AG10803 (cell line): Measurements from ENCODE around the gene MDP1.
"Not testable (repeated sequence)": the region's sequence is repeated elsewhere in the genome, so short reads cannot be mapped to it uniquely, and the experiment has no call there.

Experiments
- DNase-seq: peaks from one replicate; pipeline ENCODE4 v3.0.0; 2010; ENCODE audit warnings: low read depth
- H3K4me3 ChIP-seq: 2 replicates; pipeline ENCODE4 v1.5.1; 2011; ENCODE audit warnings: mild to moderate bottlenecking, low read length, control low read depth
- CTCF ChIP-seq: conservative IDR thresholded peaks from 2 replicates; pipeline ENCODE4 v1.5.1; 2011; ENCODE audit warnings: mild to moderate bottlenecking, low read length, control low read depth, inconsistent platforms

MDP1 gene

GRCh38 chr14:24250354-24250753 is 34.5 kb upstream of the MDP1 start:
- no peak for DNase-seq
- TF ChIP-seq CTCF: no peak
- H3K4me3 ChIP-seq: no peak overlapping the region

DNA sequence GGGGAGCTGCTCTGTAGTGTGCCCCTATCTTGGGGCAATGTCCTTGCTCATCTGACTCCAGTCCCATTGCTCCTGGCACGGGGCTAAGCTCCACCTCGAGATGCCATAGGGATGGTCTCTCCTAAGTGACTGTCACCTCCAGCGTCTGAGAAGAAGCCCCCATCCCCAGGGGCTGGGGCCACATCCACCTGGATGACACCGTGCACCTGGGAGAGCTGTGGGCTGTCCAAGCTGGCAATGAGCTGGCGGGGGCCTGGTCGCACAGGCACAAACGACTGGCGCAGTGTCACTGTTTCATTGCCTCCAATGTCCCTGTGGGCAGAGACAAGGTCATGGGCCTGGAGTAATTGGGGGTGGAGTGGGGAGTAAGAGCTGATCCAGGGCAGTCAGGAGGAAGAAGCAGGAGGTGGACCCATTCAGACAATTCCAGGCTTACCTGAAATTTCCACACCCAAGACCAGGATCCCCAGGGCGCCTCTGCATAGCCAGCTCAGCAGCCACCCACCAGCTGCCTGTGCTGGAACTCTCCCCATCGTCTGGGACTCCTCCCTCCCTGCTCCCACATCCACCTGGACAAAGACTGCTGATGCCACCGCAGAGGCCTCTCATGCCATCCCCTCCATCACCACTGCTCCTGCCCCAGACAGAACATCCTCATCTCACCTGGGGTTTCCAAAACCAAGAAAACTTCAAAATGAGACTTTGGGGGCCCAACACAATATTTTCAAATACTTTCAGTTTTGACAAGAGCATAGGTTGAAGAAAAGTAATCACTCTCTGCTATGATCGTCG is 33.6 kb upstream of the MDP1 start:
- no peak for TF ChIP-seq CTCF
- DNase-seq: no peak
- H3K4me3 ChIP-seq: no peak overlapping the region

DNA sequence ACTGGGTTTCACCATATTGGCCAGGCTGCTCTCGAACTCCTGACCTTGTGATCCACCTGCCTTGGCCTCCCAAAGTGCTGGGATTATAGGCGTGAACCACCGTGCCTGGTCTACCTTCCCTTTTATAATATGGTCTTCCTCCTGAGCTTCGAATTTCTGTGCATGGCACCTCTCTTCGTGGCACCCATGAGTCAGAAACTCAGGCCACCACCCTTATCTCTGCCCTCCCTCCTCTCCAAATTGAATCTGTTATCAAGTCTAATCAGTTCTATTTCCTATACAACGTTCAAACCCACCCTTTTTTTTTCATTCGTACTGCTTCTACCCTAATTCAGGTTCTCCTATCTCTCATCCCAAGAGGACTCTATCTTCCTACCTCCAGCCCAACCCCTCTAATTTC is 31.6 kb upstream of the MDP1 start:
- no peak for DNase-seq
- TF ChIP-seq CTCF: no peak
- H3K4me3 ChIP-seq: no peak overlapping the region

- TF ChIP-seq CTCF: no peak
- DNase-seq: no peak
- H3K4me3 ChIP-seq: no peak overlapping the region
Observed at GRCh38 chr14:24246765-24247212, 30.9 kb upstream of the MDP1 start.

DNA sequence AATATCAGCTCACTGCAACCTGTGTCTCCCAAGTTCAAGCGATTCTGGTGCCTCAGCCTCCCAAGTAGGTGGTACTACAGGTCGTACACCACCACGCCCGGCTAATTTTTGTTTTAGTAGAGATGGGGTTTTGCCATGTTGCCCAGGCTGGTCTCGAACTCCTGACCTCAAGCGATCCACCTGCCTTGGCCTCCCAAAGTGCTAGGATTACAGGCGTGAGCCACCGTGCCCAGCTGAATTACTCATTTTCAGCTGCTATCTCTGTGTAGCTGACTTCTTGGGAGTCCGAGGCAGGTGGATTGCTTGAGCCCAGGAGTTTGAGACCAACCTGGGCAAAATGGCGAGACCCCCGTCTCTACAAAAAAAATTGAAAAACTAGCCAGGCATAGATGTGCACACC is 29.5 kb upstream of the MDP1 start:
- H3K4me3 ChIP-seq, DNase-seq: not testable (repeated sequence)

GRCh38 chr14:24243336-24243836 is 27.5 kb upstream of the MDP1 start:
- DNase-seq: no peak
- no peak for TF ChIP-seq CTCF
- peak overlapping the region; percentile 94 for H3K4me3 ChIP-seq

GRCh38 chr14:24241829-24242443 is 26.1 kb upstream of the MDP1 start:
- TF ChIP-seq CTCF: peak; percentile 48
- DNase-seq: peak; percentile 89
- H3K4me3 ChIP-seq: peak overlapping the region; percentile 94
